ENCODE data around the gene SERPINB1.

DNA sequence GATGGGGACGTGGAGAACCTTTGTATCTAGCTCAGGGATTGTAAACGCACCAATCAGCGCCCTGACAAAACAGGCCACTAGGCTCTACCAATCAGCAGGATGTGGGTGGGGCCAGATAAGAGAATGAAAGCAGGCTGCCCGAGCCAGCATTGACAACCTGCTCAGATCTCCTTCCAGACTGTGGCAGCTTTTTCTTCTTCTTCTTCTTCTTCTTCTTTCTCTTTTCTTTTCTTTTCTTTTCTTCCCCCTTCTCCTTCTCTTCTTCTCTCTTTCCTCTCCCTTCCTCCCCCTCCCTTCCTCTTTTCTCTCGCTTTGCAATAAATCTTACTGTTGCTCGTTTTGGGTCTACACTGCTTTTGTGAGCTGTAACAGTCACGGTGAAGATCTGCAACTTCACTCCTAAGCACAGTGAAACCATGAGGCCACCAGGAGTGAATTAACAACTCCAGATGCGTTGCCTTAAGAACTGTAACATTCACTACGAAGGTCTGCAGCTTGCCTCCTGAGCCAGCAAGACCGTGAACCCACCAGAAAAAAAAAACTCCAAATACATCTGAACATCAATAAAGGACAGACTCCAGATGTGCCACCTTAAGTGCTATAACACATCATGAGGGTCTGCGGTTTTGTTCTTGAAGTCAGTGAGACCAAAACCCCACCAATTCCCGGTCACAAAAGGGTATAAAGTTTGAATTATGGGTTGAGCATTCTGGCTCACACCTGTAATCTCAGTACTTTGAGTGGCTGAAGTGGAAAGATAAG, 19.6 kb upstream of the SERPINB1 start:
- TF ChIP-seq, protein P1, sequence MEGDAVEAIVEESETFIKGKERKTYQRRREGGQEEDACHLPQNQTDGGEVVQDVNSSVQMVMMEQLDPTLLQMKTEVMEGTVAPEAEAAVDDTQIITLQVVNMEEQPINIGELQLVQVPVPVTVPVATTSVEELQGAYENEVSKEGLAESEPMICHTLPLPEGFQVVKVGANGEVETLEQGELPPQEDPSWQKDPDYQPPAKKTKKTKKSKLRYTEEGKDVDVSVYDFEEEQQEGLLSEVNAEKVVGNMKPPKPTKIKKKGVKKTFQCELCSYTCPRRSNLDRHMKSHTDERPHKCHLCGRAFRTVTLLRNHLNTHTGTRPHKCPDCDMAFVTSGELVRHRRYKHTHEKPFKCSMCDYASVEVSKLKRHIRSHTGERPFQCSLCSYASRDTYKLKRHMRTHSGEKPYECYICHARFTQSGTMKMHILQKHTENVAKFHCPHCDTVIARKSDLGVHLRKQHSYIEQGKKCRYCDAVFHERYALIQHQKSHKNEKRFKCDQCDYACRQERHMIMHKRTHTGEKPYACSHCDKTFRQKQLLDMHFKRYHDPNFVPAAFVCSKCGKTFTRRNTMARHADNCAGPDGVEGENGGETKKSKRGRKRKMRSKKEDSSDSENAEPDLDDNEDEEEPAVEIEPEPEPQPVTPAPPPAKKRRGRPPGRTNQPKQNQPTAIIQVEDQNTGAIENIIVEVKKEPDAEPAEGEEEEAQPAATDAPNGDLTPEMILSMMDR (IDR thresholded peaks at IDR 0.05; ENCODE audit: extremely low read depth in 1 of 2, insufficient read depth in 1 of 2, low read depth in 1 of 2, low read length in 2 of 2): no peak
- TF ChIP-seq POLR2AphosphoS5 (IDR thresholded peaks at IDR 0.05; ENCODE audit: insufficient read depth, low read depth, low read length) (no peak), POLR2A (IDR thresholded peaks at IDR 0.05; ENCODE audit: low read depth, low read length) (no peak), EZH2 (IDR thresholded peaks at IDR 0.05; ENCODE audit: borderline replicate concordance, low read depth, low read length, severe bottlenecking) (no peak), JUN (IDR thresholded peaks at IDR 0.05; ENCODE audit: borderline replicate concordance, insufficient read depth, insufficient read length, low read depth) (no peak), GATA2 (IDR thresholded peaks at IDR 0.05; ENCODE audit: insufficient read depth, insufficient read length, low read depth, low read length) (no peak), MYC (IDR thresholded peaks at IDR 0.05; ENCODE audit: low read depth, low read length) (no peak)
- TF ChIP-seq, protein P2, sequence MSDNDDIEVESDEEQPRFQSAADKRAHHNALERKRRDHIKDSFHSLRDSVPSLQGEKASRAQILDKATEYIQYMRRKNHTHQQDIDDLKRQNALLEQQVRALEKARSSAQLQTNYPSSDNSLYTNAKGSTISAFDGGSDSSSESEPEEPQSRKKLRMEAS (IDR thresholded peaks at IDR 0.05; ENCODE audit: insufficient read depth, insufficient read length): no peak

All from endothelial cell of umbilical vein (primary cell).